Astrocyte (in vitro differentiated cells and primary cell): ENCODE data around the gene LIPF.

Experiments
- CTCF ChIP-seq: IDR thresholded peaks from 2 replicates; pipeline ENCODE4 v1.5.1; 2011; ENCODE audit warnings: low read depth, mild to moderate bottlenecking, inconsistent platforms, low read length, moderate library complexity; ENCODE audit not compliant: insufficient read depth
- EZH2 ChIP-seq: IDR thresholded peaks from 2 replicates; pipeline ENCODE4 v1.6.1; 2012; ENCODE audit warnings: mild to moderate bottlenecking, low read length, inconsistent platforms; ENCODE audit not compliant: insufficient read depth

GRCh38 chr10:88702848-88703597, 38.8 kb downstream of the LIPF start:
- TF ChIP-seq EZH2 (no peak), CTCF (no peak)
